ENCODE results near the gene LDB2.

GRCh38 chr4:16588149-16588548 is 310.3 kb downstream of the LDB2 start:
- TF ChIP-seq CTCF (IDR thresholded peaks at IDR 0.05 in 4 of 5, conservative IDR thresholded peaks at IDR 0.05 in 1 of 5) (no peak), POLR2A (IDR thresholded peaks at IDR 0.05) (no peak)
